HL-60/S4 treated with retinoic acid at 250 ng/mL for 4 days and 3 days (cell line): ENCODE measurements around the gene RNF144A.

Source experiments
- in situ Hi-C: fragments of 300-500 bp; cut with MboI; formaldehyde crosslinking; loops from 2 replicates; pipeline ENCODE4 v1.7.0; 2022; ENCODE audit warnings: low sequenced_read_pairs

RNF144A gene

DNA sequence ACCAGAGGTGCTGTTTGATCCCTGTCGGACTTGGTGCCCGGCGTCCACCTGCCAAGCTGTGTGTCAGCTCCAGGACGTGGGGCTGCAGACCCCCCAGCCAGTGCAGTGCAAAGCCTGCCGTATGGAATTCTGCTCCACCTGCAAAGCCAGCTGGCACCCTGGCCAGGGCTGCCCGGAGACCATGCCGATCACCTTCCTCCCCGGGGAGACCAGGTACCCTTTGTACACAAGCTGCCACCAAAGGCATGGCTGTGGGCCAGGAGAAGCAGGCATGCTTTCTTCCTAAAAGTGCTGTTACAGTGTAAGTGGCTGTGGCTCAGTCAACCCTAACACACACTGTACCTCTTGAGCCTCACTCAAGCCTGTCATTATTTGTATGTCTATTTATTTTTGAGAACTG is 103.3 kb downstream of the RNF144A start:
- in situ Hi-C loops: no loop called here

- in situ Hi-C loops: no loop called here
Measured at GRCh38 chr2:7020939-7021470, 103.8 kb downstream of the RNF144A start.

- in situ Hi-C loops: no loop called here
Measured at GRCh38 chr2:7022492-7023385, 105.5 kb downstream of the RNF144A start.

DNA sequence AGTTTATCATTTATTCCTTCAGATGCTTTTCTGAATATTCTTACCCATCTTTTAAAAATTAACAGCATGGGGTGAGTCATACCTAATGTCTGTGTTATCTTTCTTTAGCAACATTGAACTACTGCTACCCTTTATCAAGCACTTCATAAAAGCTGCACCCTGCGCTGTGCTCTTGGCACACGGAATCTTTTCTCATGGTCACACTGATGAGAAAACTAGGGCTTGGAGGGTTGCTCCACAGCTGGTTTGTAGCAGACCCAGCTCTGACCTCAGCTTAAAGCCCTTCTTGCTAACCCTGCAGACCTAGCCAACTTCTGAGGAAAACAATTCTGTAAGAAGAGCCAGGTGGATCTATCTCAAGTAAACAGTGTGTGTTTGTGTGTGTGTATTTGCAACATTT is 106.3 kb downstream of the RNF144A start:
- in situ Hi-C loops: no loop called here

GRCh38 chr2:7024261-7024660 is 107.0 kb downstream of the RNF144A start:
- in situ Hi-C loops: no loop called here

GRCh38 chr2:7025082-7025481 is 107.9 kb downstream of the RNF144A start:
- in situ Hi-C loops: no loop called here

DNA sequence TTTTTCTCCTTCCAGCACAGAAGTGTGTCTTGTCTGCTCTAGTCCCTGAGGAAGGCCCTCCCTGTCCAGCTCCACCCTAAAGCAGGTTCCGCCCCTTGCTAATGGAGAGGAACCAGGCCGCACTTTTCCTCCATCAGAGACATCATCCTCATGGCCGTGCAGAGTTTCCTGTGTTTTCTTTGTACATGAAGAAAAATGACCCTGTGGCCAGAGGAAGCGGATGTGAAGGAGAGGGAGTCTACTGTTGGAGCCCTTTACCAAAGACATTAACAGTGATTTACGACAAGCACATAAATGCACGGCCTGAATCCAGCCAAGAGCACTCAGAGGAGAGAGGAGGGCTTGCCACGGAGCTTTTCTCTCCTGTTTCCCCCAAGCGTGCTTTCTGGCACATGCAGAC is 109.5 kb downstream of the RNF144A start:
- in situ Hi-C loops: no loop called here

GRCh38 chr2:7027411-7027810 is 110.2 kb downstream of the RNF144A start:
- in situ Hi-C loops: no loop called here

DNA sequence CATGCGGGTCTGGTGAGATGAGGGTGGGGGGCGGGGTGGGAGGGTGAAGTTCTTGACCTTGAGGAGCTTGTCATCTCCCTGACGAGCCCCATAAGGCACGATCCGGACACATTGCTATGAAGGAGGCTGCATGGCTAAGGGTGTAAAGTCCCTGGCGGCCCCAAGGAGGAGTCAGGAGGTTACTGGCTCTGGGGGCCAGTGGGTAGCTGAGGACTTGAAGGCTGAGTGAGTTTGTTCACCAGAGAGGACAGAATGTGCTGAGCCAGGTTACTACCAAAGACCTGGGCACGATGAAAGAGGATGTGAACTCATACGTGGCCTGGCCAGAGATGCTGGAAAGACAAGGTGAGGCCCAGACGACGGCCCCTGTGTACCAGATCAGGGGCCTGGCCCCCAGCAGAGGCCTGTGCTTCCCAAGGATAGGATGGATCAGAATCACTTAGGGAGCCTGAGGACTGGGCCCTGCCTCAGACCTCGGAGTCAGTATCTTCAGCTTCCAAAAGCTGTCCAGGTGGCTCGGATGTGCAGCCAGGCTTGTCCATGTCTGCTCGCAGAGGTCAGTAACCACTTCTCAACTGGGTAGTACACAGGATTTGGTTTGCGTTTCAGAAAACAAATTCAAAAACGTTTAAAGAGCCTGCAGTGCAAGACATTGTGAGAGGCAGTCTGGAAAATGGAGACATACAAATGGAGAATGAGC is 110.9 kb downstream of the RNF144A start:
- in situ Hi-C loops: no loop called here

GRCh38 chr2:7028846-7029245 is 111.6 kb downstream of the RNF144A start:
- in situ Hi-C loops: no loop called here

- in situ Hi-C loops: no loop called here
Measured at GRCh38 chr2:7029291-7030059, 112.3 kb downstream of the RNF144A start.

DNA sequence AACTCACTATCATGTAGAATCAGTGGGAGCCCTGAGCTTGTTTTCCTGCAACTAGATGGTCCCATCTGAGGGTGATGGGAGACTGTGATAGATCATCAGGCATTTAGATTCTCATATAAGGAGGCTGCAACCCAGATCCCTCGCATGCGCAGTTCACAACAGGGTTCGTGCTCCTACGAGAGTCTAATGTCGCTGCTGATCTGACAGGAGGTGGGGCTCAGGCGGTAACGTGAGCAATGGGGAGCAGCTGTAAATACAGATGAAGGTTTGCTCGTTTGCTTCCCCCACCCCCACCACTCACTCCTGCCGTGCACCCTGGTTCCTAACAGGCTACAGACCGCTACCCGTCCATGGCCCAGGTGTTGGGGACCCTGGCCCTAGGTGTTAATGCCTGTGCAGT is 113.6 kb downstream of the RNF144A start:
- in situ Hi-C loops: no loop called here

DNA sequence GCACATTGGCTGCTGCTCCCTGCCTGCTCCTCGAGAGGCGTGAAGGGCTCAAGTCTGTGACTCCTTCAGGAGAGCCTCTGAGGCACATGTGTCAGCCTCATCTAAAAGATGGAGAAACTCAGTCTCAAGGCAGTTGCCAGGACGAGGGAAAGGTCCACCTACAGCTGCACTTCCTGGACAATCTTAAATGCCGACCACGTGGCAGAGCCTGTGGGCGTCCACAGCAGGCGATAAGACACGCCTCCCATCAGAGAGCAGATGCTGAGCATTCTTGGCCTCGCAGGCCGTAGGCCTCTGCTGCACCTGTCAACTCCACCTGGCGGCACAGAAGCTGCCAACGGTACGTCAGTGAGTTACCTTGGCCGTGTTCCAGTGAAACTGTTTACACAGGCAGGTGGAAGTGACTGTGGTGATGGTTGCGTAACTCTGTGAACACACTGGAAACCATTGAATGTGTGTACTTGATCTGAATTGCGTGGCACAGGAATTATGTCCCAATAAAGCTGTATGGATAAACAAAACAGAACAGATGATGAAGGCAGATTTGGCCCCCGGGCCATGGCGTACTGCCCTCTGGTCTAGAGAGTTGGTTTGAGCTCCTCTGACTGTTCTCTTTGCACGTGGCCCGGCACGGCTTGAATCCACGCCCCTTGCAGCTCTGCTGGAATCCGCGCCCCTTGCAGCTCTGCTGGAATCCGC is 114.5 kb downstream of the RNF144A start:
- in situ Hi-C loops: no loop called here

DNA sequence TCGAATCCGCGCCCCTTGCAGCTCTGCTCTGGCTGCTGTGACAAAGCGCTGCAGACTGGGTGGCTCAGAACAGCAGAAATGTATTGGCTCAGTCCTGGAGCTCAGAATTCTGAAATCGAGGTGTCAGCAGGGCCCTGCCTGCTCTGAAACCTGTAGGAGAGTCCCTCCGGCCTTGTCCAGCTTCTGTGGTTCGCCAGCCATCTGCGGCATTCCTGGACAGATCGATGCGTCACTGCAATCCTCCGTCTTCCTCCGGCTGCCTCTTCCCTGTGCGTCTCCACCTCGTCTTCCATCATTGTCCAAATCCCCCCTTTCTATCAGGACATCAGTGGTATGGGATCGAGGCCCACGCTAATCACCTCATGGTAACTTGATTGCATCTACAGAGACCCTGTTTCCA is 115.2 kb downstream of the RNF144A start:
- in situ Hi-C loops: no loop called here

DNA sequence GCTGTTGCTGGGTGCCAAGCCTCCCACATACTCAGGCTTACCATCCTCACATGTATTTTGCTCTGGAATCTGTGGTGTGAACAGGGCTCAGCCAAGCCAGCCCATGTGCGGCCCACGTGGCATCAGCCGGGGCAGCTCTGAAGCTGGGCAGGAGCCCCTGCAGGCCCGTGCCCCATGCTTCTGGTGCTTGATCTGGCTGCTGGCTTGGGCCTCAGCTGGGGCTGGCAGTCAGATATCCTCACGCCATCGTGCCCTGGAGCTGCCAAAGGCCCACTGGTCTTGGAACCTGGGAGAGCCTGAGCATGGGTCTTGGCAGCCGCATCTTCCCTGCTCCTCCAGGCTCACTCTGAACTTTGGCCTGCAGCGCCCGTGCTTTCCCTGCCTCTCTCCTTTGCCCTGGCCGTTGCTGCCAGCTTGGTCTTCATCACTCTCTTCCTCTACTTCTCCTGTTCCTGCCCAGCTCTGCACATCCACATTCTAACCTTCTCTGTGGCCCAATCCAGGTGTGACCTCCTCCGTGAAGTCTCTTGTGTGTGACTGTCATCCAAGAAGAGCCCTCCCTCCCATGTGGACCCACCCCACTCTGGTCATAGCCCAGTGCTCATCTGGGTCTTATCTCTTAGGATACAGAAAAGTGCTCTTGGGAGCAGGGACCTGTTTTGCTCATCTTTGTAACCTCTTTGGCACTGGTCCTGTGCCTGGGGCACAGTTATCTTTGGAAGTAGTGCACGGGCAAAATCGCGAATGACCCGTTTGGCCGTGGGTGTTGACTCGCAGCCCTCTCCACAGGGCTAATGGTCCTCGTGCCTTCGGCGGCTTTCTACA is 116.1 kb downstream of the RNF144A start:
- in situ Hi-C loops: no loop called here

DNA sequence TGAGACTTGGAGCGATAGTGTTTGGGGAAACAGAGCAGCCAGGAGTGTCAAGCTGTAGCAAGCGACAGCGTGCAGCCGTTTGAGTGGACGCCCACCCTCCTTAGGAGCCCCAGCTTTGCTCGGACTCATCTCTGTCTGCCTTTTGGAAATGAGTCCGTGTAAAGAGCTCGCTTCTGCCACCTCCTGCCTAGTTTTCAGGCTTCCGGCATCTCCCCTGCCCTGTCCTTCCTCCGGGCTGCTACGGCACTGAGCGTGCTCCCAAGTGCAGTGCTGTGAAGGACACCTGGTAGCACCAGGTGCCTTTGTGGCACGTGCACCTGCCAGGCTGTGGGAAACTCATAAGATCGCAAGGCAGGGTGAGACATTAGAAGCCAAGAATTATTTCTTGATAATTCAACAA is 117.1 kb downstream of the RNF144A start:
- in situ Hi-C loops: no loop called here

- in situ Hi-C loops: no loop called here
Measured at GRCh38 chr2:7035884-7036283, 118.7 kb downstream of the RNF144A start.

GRCh38 chr2:7037340-7038333 is 120.4 kb downstream of the RNF144A start:
- in situ Hi-C loops: no loop called here

DNA sequence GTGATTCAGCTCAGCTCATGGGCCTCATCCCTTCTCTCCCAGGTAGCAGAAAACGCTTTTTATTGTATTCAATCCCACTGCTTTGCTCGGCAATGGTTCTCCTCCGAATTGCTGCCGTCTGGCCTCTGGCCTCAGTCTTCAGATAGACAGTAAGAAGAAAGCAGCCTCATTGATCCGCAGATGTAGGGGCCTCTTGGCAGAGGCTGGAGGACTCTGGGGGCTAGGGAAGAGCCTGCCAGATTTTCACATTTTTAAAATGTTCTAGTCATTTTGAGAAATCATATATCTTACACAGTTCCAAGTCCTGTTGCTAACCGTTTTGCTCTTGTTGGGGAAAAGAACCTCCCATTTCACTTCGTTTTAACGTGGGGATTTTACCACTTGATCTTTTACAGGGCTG is 123.3 kb downstream of the RNF144A start:
- in situ Hi-C loops: no loop called here
